ENCODE data around the gene SWAP70. TPM values are rescaled to one million over a fixed set of nuclear protein-coding genes. Genes with fewer than 3 reads are reported as not detected.

SWAP70 gene
- total RNA-seq, 1 donor from 2014 or later = 81.9 TPM

- DNase-seq (ENCODE audit: low spot score) = no peak
Measured at GRCh38 chr11:9774109-9774508, 110.2 kb downstream of the SWAP70 start.

- no peak for DNase-seq (ENCODE audit: low spot score)
Measured at GRCh38 chr11:9774591-9775397, 110.9 kb downstream of the SWAP70 start.

DNA sequence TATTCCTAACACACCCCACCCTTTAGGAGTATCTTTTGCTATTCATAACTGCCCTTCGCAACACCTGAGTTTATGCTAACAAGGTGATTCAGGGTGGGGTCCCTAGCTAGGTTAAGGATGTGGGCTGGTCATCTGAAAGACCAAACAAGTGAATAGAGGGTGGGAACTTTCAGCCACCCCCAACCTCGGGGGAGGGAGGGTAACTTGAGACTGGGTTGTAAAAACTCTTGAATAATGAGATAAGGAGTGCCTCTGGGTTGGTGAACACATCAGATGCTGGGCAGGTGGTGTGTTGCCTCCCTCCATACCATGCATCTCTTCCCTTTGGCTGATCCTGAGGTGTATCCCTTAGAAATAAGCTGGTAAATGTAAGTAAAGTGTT, 111.5 kb downstream of the SWAP70 start:
- DNase-seq (ENCODE audit: low spot score) = no peak

DNA sequence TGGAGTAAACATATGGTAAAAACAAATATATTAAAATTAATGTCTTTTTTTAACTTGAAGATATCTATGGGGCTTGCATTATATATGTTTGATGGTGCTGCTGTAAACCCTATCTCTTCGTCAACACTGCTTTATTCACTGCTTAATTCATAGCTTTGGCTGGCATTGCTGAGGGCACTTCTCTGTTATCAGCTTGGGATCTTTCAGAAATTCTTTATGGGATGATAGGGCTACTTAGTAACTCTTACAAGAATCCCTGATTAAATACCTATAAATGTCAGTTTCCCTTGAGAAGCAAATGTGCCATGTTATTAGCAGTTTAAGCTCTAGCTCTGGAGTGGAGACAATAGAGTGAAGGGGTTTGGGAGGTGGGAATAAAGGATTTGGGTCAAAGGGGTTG, 112.3 kb downstream of the SWAP70 start:
- no peak for DNase-seq (ENCODE audit: low spot score)

- DNase-seq (ENCODE audit: low spot score) = no peak
Measured at GRCh38 chr11:9777066-9777465, 113.2 kb downstream of the SWAP70 start.

- no peak for DNase-seq (ENCODE audit: low spot score)
Measured at GRCh38 chr11:9777525-9777924, 113.6 kb downstream of the SWAP70 start.

- no peak for DNase-seq (ENCODE audit: low spot score)
Measured at GRCh38 chr11:9780929-9781328, 117.1 kb downstream of the SWAP70 start.

GRCh38 chr11:9783986-9784385, 120.1 kb downstream of the SWAP70 start:
- no peak for DNase-seq (ENCODE audit: low spot score)

GRCh38 chr11:9784602-9785315, 120.9 kb downstream of the SWAP70 start:
- DNase-seq (ENCODE audit: low spot score) = no peak

GRCh38 chr11:9787260-9787659, 123.4 kb downstream of the SWAP70 start:
- no peak for DNase-seq (ENCODE audit: low spot score)

- DNase-seq (ENCODE audit: low spot score) = no peak
Measured at GRCh38 chr11:9787981-9788521, 124.2 kb downstream of the SWAP70 start.

- no peak for DNase-seq (ENCODE audit: low spot score)
Measured at GRCh38 chr11:9789910-9790309, 126.0 kb downstream of the SWAP70 start.

DNA sequence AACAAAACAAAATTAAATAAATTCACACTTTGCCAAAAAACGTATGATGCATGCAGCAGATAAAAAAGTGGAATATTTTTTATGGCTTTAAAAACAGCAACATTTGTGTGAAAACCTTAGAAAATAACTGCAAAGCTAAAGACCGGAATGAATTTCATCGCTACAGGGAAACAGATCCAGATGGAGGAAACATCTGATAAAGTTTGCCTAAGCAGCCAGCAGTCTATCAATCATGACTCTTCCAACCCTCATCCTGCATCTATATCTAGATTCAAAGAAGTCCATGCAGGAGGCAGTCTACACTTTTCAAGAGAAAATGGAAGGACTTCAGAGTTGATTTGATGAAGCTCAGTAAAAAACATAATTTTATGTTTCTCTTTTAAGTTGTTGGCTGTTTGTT, 126.8 kb downstream of the SWAP70 start:
- DNase-seq (ENCODE audit: low spot score) = no peak

DNA sequence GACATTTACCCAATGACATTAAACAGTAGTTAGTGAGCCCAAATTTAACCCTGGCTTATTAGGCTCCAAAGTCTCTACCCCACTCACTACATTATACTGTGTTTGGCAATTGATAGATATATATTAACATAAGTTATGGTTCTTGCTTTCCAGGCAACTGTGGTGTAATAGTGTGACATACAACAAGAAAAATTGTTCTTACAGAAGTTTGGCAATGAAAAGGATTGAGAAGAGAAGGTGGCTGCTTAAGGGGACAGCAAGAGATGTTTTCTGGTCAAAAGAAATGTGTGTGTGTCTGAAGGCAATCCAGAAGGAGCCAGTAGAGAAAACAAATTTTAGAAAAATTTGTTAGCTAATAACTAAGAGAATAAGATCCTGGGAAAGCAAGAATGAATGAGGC, 132.4 kb downstream of the SWAP70 start:
- no peak for DNase-seq (ENCODE audit: low spot score)

- DNase-seq (ENCODE audit: low spot score) = no peak
Measured at GRCh38 chr11:9796854-9797253, 133.0 kb downstream of the SWAP70 start.

- DNase-seq (ENCODE audit: low spot score) = no peak
Measured at GRCh38 chr11:9797300-9797699, 133.4 kb downstream of the SWAP70 start.

DNA sequence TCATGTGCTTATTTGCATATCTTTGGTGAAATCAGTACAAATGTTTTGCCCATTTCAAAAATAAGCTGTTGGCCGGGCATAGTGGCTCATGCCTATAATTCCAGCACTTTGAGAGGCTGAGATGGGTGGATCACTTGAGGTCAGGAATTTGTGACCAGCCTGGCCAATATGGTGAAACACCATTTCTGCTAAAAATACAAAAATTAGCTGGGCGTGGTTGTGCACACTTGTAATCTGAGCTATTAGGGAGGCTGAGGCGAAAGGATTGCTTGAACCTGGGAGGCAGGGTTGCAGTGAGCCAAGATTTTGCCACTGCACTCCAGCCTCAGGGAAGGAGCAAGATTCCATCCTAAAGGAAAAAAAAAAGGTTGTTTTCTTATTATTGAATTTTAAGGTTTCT, 136.0 kb downstream of the SWAP70 start:
- no peak for DNase-seq (ENCODE audit: low spot score)

- no peak for DNase-seq (ENCODE audit: low spot score)
Measured at GRCh38 chr11:9802291-9802861, 138.5 kb downstream of the SWAP70 start.
